ENCODE results near the gene SLITRK4.

The SLITRK4 gene, protein sequence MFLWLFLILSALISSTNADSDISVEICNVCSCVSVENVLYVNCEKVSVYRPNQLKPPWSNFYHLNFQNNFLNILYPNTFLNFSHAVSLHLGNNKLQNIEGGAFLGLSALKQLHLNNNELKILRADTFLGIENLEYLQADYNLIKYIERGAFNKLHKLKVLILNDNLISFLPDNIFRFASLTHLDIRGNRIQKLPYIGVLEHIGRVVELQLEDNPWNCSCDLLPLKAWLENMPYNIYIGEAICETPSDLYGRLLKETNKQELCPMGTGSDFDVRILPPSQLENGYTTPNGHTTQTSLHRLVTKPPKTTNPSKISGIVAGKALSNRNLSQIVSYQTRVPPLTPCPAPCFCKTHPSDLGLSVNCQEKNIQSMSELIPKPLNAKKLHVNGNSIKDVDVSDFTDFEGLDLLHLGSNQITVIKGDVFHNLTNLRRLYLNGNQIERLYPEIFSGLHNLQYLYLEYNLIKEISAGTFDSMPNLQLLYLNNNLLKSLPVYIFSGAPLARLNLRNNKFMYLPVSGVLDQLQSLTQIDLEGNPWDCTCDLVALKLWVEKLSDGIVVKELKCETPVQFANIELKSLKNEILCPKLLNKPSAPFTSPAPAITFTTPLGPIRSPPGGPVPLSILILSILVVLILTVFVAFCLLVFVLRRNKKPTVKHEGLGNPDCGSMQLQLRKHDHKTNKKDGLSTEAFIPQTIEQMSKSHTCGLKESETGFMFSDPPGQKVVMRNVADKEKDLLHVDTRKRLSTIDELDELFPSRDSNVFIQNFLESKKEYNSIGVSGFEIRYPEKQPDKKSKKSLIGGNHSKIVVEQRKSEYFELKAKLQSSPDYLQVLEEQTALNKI

DNA sequence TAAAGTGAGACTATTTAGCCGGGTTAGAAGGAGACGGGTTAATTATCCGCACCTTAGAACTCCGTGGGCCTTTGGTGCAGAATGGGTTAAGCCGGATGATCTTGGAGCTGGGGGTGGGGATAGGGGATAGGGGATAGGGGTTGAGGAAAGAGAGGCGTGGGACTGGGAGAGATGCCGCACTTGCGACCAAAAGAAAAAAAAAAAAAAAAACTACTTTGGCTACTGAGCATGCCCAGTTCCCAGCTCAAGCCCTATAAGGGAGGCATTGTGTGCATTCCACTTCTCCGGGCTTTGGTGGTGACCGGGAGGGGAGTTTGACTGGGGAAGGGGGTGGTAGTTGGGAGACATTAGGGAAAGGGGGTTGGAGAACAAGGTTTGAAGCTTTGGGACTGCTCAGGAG, at the start of gene SLITRK4:
Gene SLITRK4 (minus strand): TSS at position 187 of the 400 bp plus-strand sequence. CDS start 4,993 bp downstream, outside the sequence.
- DNase-seq: no peak

DNA sequence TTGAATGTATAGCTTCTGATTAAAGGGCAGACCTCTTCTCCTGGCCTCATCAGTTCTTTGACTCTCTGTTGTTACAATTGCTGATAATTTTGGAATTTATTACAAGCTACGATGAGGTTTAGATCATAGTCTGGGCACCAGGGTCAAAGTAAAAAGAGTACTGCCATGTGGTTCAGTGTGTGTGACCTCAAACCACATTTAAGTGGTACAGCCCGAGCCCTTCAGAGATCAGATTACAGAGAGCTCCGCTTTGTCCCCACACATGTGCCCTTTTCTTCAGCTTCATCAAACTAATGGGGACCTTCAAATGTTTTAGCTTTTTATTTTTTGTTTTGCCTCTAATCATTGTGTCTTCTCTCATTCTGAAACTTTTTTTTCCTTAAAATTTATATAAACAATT, 47.6 kb upstream of the SLITRK4 start:
- no peak for DNase-seq

DNA sequence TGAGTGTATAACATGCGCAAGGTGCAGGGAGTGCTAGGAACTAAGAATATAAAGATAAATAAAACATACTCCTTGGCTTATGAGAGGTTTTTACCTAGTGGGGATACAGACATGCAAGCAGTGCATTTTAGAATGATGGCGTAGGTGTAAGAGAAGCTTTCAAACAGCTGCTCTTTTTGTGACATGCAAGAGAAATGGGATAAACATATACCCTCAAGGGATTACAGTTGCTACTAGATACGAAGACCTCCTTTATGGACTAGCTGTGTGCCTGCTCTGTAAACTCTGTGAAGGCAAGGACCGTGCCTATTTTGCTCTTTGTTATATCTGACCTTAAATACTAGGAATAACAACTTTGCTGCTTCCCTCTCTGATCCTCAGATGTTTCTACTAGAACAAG, 39.0 kb upstream of the SLITRK4 start:
- no peak for DNase-seq

DNA sequence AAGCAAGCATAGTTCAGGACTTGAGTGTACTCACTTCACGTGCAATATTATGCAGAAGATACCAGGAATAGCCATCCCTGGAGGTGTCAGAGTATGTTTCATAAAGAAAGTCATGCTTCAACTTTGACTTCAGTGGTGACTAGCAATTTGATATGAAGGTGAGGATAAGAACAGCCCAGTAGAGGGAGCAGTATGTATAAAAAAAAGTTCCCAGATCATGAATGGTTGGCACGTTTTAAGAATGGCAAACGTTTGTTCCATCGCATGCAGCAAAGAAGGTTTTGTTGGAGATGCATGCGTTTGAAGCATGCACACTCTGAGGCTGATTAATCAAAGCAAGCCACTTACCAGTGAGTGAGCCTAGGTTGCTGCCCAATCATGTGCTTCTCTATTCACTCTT, 33.5 kb upstream of the SLITRK4 start:
- DNase-seq: no peak

DNA sequence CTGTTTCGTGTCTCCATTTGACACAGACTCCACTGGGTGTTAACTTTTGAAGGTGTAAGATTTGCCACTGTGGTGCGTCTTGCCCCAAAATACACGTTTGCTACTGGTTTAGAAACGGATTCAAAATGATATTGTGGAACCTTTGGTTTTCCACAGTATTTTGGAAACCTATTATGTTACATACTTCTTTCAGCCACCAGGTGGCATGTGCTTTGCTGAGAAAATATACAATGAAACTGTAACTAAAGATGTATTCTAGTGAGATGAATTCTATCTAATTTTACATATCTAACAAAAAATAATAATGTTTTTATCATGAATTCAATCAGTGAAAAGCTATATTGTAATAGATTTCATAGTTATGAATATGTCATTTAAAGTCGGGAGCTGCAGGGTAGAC, 28.4 kb upstream of the SLITRK4 start:
- no peak for DNase-seq

DNA sequence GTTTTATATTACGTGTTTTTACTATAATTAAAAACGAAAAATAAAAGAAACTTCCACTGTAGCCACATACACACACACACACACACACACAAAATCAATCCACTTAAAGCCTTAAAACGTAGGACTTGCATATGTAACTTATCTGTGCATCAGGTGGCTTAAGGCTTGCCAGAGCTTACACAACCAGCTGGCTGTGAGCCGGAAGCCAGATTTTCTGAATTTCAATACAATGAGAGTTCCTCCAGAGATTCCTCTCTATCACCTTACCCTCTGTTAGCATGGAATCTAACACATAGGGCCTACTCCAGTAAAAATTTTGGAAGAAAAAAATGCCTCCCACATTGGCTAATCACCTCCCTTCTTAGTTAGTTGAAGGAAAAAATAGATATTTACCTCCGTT, 27.9 kb upstream of the SLITRK4 start:
- DNase-seq: no peak

DNA sequence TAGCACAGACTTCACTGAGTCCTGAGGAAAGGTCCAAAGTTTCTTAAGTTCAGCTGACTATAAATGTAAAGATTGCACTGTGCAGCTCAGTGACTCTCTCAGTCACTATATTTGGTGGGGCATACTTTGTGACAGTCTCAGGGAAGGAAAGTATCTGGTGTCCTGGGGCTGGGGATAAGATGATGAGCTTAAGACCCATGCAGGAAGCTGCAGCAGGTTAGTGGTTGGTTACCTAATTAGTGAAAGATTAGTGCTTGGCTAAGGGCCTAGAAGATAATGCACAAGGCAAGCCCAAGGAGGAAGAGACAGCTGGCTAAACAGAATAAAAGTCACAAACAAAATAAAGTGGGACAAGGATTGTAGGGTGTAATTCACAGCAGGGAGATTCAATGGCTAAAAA, 25.4 kb upstream of the SLITRK4 start:
- DNase-seq: no peak

DNA sequence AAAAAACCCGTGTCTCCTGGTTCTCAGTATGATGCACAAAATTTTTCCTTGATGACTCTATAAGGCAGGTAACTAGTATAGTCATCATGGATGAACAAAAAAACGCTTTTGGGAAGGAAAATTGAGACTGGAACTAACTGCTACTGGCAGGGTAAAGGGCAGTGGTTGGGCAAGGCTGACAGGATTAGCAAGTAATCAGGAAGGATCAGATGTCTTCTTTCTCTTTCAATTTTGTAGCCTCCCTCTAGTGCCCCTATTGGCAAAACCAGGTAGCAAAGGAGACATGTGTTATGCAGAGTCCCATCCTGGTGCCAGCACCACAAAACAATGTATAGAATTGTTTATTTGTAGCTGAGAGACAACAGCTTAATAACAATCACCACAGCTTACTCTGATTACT, 12.8 kb upstream of the SLITRK4 start:
- DNase-seq: no peak

DNA sequence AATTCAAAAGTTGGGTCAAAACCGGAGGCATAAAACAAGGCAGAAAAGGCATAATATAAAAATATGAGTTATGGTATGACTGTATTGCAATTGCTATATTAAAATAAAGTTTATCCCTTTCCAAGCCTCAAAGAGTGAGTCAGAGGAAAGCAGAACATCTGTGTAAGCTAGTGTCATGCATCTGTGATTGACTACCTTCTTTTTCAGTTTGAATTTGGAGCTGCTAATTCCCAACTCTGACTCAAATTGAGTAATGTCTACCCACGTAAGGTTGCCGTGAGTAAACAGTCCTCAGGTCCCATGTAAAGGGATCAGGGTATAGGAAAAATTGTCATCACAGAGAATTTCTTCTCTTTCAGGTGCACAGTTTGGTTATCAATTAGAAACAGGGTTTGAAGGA, 6.5 kb upstream of the SLITRK4 start:
- DNase-seq: no peak

DNA sequence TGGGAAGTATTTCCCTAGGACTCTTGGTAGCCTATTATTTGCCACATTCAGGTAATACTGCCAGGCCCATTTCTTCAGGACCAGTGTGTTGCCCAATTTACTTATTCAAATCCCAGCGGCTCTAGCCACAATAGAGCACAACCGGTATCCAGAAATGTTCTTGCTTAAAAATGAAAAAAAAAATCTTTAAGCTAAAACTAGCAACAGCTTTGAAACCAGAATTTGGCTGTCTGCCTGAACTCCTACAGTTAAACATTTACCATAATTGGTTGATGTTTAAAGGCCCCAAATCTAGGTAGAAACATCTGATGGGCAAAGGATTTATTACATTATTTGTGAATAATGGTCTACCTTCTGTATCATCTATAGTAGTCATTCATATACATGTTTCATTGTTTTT, 930 bp upstream of the SLITRK4 start:
- no peak for DNase-seq

DNA sequence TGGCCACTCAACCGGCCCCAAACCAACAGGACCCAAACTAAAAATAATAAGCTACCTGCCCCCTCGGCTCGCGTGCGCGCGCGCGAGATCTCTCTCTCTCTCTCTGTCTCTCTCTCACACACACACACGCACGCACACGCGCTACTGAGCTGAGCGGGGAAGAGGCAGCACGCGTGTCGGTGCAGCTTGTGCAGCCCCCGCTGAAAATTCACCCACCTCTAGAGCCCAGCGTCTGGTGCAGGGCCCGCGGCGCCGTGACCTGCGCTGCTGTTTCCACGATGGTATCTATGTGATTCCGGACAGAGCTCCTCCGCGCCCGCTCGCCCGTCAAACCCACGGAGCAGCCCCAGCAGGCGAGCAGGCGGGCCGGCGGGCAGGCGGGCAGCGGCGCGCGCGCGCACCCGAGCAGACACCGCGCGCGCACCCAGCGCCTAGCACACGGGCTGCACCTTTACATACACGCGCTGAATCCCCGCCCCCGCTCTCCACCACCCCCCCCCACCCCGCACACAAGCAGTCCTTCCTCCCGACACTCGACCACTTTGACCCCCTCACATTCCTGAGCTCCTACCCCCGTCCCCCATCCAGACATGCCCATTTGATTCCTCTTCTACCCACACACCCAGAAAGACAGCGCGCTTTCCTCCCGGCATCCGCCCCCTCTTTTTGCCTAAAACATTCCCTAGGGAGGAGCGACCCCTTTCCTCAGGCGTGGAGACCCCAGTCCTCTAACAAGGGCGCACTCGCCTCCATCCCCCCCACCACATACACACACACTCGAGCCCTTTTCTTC, 1.0 kb downstream of the SLITRK4 start:
- no peak for DNase-seq

DNA sequence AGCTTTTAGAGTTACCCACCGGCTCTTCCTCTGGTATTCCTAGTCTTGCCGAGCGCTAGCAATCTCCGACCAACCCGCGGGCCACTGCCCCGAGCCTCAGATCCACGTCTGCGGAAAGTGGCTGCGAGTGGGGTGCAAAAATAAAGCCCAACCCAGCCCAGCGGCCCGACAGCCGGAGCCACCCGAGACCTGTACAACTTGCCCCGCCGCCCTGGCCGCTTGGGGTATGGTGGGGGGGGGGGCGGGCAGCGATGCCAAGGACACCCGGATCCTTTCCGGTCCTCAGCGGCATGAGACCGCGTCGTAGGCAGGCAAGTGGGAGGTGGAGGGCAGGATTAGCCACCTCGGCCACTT, 1.6 kb downstream of the SLITRK4 start:
- DNase-seq: no peak

DNA sequence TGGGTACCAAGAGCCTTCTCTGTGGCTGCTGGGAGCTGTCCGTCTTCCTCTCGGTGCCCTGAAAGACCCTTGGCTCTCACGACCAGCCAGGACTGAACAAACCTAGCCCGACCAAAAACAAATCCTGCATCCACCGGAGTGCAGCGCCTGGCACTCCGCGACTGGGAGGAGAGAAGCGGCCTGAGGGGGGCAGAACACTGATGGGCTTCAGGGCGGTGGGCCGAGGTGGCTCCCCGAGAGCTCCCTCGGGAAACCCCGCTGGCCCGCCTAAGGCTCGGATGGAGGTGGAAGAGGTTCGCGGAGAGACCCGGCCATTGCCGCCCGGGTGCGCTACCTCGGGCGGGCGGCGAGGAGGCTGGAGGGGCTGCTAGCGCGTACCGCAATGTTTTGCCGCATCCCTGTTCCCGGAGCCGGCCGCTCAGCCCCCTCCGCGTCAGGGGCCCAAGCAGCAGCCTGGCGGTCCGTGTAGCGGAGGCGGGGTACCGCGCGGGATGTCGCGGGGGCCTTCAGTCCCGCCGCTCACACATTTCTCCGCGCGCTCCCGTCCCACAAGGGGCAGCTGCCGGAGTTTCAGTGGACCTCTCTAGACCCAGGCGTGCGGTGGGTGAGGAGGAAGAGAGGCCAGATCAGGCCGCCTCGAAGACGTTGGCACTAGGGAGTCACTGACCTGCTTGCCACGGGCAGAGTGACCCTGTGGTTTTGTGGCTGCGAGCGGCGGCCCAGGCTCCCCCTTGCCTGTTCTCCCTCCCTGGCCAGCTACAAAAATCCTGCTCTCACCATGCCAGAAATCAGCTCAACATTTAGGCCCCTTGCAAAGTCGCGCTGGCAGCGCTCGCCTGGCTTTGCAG, 2.2 kb downstream of the SLITRK4 start:
- DNase-seq: no peak

DNA sequence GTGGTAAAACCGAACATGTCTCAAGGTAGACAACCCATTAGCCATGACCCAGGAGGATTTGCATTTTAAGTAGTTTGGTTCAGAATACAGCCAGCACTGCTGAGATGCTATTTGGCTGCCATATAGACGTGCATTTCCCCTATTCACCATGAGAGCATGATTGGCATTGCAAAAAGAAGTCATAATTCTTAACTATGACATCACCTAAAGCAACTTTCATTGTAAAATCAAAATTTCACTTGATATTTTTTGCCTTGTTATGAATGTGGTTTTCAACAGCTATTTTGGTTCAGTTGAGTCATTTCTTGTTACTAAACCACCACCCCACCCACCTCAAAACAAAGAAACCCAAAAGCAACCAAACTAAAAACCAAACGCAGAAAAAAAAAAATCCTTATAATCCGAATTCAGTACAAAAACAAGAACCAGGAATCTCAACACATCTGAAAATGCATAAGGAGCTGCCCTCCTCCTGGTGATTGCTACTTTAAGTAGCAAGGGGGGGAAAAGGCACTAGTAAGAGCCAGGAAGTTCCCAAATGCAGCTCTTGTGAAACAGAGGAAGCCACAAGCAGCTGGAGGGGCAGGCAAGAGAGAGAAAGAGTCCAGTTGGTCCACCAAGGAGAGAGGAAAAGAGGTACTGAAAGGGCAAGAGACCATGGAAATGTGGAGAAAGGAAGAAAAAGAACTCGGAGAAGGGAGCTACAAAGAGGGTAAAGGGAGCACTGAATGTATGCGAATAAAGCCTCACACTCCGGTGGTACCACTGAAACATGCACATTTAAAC, 3.1 kb downstream of the SLITRK4 start:
- no peak for DNase-seq

DNA sequence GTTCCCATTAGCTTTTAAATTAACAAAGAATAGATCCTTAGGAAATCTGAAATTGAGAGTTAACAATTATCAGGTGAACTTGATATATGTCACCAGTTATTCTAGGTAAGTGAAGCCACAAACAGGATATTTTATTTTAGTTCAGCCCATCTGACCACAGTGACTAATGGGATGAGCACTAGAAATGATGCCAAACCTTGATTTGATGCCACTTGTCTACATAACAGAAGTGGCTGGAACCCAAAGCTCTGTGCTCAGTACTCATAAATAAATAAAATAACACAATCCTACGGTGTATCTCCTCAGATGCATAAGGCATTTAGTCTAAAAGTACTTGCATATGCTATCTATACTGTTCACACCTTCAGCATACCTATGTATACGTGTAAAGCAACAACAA, 12.2 kb downstream of the SLITRK4 start:
- DNase-seq: no peak

DNA sequence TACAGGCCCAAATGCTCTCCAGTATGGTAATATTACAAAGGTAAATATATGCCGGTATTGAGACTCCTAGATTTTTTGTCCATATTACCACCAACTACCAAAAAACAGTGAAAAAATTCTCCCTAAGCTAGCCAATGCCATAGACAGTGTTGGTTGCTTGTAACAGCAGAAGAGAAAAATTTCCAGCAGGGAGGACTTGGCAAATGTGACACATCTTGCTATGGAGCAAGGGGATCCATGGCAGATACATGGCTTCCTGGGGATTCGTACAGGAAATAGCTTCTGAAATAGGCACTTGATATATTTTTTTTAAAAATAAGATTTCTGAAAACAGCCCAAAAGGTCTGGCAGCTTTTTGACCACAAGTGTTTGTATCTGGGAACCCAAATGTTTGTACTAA, 14.6 kb downstream of the SLITRK4 start:
- DNase-seq: no peak

DNA sequence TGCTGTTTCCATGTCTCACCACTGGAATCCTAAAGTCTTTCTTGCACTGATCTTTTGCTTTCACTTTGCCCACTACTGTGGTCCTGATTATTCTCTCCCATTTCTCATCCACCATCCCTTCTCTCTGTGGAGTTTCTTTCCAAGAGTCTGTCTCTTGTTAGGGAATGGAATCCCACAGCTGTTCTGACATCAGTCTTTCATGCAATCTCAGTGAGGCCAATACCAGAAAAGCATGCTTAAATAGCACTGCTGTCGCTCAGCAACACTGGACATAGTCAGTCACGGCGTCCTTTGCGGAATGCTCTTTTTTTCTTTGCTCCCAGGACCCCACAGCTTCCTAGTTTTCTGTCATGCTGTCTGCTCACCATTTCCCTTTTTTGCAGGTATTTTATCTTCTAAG, 20.1 kb downstream of the SLITRK4 start:
- DNase-seq: no peak

DNA sequence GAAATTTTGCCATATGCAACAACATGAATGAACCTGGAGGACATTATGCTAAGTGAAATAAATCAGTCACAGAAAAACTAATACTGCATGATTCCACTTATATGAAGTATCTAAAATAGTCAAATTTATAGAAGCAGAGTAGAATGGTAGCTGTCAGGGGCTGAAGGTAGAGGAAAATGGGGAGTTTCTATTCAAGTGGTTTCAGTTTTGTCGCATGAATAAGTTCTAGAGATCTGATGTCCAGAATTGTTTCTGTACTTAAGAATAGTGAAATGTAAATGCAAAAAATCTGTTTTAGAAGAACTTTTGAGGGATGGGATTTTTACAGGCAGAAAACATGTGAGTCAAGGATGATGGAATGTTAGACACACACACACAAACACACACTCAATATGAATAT, 34.1 kb downstream of the SLITRK4 start:
- DNase-seq: no peak

DNA sequence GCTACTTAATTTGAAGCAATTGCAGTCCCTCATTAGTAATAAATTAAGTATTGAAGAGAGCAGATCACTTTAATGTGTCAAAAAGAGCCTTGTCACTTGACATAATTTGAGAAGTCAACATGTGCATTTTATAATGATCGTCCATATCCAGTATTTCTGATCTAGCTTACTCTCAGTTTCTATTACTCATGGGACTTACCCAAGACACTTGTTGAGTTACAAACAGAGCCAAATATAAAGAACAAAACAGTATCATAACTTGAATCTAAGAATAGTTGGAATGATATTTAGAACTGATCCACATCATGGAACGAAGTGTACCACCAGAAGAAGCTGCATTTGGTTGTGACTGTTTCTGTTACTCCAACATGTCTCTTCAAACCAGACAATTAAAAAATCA, 54.7 kb downstream of the SLITRK4 start:
- DNase-seq: no peak

DNA sequence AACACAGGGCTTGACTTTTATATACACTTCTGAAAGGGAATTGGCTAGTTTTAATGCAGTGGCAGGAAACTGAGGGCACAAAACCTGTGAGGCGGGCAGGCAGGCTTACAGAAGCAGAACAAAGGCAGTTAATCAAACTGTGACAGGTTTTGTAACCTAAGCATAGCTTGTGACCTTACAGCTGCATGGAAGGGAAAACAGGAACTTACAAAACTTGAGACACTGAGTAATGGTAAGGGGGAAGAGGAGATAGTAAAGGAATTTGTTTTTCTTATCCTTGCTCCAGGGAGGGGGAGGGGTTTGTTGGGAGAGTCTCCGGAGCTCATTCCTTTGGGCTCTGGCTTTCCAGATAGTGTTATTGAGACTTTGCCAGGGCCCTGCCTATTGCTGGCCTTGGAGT, 55.6 kb downstream of the SLITRK4 start:
- no peak for DNase-seq
